ENCODE data around the gene USH2A.

USH2A gene

DNA sequence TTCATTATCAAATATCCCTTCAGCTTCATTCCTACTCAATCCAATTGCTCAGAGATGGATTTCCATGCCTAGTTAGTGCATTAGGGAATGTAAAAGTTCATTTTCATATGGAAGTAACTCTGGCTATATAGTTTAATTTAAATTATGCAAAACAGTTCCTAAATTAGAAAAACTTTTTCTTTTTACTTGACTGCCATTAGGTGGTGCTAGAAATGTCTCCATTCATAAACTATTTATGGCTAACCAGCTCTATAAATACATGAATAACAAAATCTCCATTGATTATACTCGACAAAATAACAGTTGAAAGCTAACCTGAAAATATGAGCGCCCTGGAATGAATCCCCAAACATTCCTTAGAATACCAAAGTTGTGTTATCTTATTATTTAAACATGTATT is 311.4 kb downstream of the USH2A start:
- DNase-seq, result no peak

DNA sequence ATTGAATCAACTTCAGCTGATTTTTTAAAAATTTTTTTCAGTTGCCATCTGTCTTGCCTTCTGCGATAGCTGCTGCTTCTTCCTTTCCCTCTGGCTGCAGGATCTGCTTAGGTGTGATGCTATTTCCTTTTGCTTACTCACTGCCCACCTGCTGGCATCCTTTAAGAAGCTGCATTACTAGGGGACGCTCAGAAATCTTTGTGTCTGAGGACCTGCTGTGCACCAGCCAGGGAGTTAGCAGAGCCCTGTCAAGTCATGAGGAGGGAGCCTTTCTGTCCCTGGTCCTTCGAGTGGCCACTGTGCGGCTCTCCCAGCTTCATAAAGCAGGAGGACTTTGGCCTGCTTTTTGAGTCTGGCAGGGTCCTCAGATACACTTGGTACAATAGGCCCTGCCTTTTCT is 327.8 kb downstream of the USH2A start:
- DNase-seq, result no peak

DNA sequence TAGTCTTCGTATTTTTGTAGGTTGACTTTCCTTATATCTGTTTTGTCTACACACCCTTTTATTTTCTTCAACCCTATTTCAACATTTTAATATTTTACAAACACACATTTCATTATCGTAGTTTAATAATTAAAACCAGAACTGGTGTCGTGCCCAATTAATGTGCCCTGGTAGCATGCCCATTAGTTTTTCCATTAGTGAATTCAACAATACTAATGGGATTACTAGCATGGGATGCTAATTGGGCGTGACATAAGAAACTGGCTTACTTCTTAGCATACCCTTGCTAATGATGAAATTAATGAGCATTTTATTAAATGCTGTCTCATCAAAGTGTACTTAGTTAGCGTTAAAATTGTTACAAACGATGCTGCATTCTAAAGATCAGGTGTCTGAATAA is 332.7 kb downstream of the USH2A start:
- DNase-seq, result no peak

DNA sequence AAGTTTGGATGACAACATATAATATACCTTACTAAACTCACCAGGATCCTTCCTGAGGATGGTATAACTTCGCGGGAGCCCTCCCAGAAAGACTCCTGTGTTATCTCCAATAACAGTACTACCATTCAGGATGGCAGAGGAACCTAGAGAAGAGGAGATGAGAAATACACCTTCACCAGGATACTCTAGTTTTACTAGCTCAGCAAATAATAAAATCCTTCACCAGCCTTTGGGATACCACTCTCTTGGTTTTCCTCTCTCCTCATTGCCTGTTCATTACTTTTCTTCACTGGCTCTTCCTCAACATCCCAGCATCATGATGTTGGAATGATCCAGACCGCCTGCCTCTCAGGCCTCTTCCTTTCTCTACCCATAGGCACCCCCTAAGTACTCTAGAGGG is 336.6 kb downstream of the USH2A start:
- DNase-seq, result no peak

DNA sequence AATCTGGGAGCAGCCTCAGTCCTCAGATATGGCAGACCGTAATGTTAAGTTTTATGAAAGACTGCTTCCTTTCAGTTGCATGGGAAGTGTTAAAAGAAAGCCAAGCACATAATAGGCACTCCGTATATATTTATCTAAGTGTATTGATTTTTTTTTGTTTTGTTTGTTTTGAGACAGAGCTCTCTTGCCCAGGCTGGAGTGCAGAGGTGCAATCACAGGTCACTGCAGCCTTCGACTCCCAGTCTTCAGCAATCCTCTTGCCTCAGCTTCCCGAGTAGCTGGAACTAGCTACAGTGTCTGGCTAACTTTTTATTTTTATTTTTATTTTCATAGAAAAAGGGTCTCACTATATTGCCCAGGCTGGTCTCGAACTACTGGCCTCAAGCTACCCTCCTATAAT is 341.8 kb downstream of the USH2A start:
- DNase-seq, result no peak

DNA sequence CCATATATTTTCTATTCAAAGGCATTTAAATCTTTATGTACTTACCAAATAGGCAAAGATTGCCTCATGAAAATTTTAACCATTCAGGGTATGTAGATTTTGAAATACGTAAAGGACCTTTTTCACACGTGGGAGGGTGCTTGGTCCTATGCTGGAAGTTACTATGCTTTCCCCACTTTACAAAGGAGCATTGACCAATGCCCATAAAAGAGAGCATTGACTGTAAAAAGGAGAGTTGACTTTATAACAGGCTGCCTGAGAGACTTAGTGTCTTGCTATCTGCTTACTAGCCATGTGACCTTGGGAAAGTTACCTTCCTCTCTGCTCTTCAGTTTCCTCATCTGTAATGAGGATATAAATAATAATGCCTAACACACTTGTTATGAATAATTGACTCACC is 346.5 kb downstream of the USH2A start:
- DNase-seq, result no peak

DNA sequence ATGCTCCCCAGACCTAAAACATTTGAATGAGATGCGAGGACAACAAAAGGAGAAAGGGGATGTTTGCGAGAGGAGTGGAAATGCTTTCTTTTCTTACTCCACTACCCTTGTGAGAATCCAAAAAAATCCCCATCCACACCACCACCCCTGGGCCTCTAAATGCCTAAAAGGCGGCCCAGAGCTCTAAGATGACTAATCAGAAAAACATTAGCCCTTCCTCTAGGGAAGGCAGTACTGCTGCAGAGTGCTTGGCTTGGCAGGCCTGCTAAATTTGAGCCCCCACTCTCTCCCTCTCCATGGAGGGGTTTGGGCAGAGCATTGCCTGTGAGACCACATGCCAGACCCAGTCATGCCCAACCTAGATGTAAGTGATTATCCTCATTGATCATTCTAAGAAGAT is 347.9 kb downstream of the USH2A start:
- DNase-seq, result no peak

DNA sequence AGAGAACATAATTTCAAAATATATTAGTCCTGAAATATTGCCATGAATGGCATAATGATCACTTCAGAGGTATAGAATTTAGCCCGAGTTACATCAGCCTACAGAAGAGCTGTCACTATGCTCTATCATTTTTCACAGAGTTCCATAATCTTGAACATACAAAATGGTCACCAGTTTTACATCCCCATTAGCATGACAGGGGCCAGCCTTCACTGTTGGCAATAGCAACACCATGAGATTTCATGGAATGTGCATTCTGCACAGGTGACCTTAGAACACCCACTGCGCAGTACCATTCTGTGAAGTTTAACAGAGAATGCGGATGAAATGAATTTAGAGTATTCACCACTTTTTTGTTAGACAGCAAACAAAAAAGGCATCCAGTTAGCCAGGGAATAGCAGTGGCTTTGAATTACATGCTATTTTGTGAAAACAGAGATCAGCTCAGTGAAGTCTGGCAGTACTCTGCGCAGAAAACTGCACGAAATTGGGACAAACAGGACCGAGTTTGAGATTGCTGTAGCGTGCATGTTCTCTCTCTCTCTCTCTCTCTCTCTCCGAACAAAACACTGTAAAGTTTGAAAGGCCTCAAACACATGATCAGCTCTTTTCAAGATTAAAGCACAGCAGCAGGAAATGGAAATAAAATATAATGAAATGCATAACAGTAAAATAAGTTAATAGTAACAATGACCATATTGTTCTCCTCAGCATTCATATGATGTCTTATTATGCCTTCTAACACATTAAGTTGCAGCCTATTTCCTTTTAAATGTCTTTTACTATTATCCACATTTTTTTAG is 349.3 kb downstream of the USH2A start:
- DNase-seq, result no peak

DNA sequence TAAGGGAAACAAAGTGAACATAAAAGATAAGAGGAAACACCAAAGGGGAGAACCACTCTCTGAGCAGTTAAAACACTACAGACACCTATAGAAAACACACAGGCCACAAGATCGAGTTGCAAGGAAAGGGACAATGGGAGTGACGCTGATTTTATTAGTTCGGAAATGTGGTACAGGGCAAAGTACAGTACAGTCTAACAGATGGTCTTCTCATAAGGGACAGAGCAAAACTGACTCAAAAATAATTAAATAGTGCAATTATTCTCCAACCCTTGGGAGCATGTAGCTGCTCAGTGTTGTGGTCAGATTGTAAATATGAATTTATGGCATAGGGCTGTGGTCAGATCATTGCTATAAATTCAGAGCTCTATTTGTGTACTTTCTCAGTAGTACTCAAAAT is 352.0 kb downstream of the USH2A start:
- no peak for DNase-seq

DNA sequence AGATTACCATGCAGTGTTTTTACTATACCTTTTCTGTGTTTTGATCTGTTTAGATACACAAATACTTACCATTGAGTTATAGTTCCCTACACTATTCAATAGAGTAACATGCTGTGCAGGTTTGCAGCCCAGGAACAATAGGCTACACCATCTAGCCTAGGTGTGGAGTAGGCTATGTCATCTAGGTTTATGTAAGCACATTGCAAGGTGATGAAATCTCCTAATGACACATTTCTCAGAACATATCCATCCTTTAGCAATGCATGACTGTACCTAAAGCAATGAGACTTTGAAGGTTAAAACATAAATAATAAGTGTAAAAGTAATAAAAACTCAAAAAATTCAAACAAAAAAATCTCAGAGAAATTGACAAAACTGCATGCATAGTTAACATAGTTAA is 358.6 kb downstream of the USH2A start:
- no peak for DNase-seq

DNA sequence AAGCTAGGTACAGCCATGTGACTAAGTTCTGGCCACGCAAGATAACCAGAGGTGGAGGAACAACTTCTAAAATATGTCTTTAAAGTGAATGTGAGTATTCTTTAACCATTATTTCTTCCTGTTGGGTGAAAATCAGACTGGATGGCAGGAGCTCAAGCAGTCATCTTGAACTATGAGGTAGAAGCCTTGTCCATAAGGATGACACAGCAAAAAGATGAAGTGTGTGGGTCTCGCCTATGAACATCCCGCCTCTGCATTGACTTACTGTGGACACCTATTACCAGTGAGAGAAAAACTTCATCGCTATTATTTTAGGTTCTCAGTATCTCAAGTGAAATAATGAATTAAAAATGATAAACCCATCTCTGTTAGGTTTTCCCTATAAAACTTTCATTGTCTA is 365.3 kb downstream of the USH2A start:
- no peak for DNase-seq

DNA sequence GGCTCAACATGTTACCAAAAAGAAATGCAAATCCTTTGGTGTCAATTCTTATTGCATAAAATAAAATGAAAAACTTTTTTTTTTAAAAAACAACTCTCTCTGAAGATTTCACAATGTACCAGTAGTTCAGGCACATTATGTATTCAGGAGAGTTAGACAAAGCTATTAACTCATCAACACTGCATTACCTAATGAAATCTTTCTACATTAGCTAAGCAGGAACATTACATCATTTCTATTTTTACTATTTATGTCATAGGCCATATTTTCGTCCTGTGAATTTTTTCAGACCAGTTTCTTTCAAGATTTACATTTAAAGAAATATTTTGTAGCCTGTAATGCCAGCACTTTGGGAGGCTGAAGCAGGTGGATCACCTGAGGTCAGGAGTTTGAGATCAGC is 366.2 kb downstream of the USH2A start:
- DNase-seq, result no peak

DNA sequence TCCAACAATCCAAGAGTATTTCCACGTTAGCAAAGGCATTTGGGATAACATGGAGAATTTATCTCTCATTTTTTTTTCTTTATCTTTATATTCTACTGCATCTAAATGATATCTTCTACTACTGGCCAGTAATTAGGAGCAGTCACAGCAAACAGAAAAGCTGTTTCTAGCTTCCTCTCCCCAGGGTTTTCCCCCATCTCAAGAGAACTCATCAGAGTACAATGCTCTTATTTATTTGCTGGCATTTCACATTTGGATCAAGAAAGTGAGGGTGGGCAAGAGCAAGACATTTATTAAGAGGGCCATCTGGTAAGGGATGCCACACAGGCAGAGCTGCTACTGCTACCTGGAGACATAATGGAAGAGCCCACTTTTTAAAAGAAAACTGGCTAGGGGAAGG is 368.2 kb downstream of the USH2A start:
- no peak for DNase-seq

DNA sequence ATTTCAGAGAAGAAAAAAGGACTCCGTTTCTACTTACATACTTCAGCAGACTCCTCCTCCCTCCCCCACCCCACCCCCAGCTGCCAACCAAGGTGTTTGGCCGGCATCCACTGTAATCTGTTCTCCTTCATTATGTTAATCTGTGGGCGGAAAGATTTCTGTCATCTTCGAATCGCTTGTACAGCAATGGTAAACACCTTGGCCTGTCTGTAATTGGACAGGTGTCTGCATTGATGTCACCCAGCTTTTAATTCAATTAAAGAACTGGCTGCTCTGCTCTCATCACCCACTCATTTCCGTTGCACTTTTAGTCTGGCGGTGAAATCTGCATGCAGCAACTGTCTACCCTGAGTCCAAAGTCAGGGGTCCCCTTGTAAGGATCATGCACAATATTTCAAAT is 368.6 kb downstream of the USH2A start:
- DNase-seq, result no peak

DNA sequence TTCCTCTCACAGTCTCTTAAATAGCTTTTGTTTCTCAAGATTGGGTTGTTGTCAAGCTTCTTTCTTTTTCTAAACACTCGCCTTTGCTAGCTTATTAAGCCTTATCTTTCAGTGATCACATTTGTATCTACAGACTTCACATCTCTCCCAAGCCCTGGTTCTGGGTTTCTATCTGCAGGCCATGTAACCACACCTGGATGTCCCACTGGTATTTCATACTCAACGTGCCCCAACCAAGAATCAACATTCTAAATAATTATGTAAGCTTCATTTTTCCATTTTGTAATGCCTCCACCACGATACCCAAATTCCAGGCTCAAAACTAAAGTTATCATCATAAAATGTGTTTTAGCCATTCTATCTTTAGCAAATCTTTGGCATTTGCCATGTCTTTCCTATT is 372.2 kb downstream of the USH2A start:
- DNase-seq, result no peak

DNA sequence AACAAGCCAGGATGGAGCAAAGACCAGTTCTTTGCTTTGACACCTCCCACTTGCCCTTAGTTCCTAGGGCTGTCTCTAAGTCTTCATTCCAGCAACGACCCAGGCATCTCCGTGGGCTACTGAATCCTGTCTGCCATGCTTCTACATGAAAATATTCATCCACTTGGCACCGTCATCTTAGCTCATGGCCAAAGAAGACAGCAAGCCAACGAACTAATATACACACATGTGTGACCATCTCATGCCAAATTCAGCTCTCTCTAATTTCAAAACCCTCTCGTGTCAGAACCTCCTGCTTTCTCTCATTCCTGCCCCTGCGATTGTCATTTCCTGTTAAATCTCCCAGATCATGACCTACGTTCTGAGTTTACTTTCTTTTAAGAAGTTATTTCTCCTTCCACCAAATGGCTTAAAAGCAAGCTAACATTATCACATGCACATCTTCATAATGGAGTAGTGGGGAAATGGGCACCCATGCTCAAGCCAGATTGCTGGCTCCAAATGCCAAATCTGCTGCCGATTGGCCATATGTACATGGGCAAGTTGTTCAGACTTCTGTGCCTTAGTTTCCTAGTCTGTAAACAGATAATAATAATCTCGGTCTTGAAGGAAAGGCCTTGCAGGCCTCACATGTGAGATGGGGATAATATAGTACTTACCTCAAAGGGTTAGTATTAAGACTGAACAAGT is 373.4 kb downstream of the USH2A start:
- DNase-seq, result no peak

DNA sequence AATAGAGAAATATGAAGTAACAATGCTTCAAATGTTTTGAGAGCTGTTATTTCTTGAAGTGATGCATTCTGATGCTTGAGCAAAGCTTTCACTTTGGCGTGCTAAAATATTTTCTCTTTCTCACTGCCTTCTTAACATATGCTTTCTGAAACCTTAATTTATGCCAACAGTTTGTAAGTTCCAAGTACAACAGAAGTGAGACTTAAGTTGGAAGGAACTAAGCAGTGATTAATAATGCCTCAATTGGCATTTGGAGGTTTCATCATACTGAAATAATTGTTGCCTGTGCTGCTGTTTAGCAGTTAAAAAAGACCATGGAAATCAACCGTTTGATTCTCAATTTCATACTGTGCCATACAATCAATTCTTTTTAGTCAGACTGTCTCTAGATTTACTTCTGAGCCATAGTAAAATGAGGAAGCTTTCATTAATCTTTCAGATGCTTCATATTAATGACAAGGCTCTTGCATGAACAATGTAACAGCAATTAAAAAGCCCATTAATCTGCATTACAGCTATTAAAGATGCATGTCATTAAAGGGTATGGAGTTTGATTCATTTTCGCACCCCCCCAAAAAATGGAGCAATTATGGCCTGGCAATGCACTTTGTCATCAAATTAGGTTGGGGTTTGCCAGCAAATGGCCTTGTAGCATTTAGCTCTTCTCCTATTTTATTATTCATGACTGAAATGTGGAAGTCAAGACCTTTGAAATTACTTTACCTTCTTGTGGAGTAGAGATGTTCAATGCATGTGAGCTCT is 375.3 kb downstream of the USH2A start:
- DNase-seq, result no peak

DNA sequence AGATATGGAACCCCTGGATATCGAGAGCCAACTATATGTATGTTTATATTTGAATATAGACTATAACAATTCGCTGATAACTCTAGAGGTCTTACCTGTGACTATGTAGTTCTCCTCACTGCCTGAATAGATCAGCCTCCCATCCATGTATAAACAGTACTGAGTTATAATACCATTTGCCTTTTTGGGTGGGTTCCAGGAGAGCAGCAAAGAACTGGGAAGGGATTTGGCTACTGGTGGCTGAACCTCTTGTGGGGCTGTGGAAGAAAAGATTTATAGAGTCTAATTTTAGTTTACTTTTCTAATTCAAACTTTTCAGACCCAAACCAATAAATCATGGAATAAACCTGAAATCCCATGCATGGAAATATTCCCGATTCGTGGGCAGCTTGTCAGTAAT is 376.9 kb downstream of the USH2A start:
- no peak for DNase-seq

DNA sequence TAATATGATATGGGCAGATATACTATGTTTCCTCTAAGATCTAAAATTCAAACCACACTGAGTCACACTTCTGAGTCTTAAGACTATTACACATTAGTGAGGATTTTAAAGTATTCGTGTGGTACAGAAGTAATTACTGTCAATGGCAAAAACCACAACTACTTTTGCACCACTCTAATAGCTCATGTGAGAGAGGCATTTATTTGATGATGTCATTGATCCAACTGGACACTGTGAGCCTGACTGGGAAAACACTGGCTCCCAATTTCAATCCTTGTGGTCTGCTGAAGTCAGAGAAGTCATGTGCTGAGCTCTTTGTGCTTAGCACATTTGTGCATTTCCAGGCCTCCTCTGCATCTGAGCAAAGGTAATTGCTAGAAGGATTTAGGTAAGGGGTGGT is 377.8 kb downstream of the USH2A start:
- no peak for DNase-seq

DNA sequence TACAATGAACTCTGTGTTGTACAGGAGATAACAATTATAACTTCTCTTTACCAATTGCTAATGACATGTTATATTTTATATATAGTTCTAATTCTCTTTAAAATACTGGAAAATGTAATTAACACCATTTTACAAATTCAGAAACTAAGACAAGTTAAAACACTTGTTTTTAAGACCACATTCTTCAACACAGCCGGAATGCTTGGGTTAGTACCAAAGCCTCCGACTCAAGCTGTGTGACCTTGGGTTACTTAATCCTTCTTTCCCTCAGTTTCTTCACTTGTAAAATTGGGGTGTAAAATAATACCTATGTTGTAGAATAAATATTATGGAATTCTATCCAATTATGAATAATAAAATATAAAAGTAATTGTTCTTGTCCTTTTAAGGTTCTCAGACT is 378.7 kb downstream of the USH2A start:
- no peak for DNase-seq

DNA sequence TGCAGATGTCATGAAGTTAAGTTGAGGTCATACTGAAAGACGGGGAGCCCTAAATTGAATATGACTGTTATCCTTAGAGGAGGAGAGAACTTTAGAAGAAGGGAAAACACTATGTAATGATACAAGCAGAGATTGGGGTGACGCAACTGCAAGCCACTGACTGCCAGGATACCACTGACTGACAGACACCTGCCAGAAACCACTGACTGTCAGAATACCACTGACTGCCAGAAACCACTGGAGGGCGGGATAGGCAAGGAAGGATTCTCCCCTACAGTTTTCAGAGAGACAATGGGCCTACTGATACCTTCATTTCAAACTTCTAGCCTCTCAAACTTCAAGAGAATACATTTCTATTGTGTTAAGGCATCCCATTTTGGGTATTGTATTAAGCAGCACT is 388.7 kb downstream of the USH2A start:
- DNase-seq, result no peak

DNA sequence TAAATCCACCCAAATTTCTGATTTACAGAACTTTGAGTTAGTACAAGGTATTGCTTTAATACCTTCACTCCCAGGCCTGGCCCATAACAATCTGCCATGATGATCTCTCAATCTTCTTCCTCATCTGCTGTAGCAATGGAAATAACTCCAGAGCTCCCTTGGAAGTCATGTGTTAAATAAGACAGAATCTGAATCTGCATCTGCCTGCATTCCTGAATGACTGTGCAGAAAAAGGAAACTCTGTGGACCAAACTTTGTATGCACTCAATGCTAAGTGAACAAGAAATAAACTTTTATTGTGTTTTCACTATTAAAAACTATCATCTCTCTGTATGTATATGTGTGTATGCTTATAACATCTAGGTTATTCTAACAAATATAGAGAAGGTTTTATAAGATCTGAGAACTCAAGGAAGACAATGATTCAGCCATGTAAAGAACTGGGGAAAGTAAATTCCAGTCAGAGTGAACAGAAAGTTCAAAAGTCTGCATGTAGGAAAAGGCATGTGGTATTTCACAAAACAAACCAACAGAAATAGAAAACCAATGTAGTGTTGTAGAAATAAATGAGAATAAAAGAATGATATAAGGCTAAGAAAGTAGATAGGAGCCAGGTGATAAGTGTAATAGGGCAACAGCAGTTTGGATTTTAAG is 390.2 kb downstream of the USH2A start:
- DNase-seq, result no peak

DNA sequence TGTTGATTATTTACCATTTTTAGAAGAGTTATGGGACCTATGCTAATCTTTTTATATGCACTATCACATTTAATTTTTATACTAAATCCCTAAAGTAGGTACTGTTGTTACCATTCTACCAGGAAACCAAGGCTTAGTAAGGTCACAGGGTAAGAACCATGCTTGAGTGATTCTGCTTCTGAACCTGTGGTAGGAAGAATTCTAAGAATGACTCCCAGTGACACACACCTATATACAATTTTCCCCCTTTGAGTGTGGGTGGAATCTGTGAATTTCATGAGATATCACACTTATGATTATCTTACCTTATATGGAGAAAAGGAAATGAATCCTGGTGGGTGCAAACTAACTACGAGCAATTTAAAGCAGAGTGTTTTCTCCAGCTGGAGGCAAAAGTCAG is 391.0 kb downstream of the USH2A start:
- DNase-seq, result no peak

DNA sequence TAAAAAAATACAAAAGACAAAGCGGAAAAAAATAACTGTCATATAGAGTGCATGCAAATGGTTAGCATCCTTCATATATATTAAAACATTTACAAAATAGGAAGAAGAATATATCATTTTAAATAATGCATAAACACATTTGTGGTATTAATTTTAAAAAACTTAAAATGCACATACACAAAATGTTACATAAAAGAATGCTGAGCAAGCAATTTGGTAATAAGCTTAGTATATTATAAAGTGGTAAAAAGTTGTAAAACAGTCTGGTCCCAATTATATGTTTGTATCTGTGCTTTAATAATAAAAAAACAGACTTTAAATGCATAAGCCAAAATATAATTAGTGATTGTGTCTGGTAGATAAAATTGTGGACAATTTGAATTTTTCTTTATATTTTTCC is 394.6 kb downstream of the USH2A start:
- no peak for DNase-seq

All from activated CD4-positive, alpha-beta T cell treated with anti-CD3 and anti-CD28 coated beads, Interleukin-10, Interleukin-2, amounts not matched to agents 100 ng/mL and 50 ng/mL, durations not matched to agents 16 hours and 8 hours (primary cell).